ENCODE results near the gene FUT6. TPM values are rescaled to one million over a fixed set of nuclear protein-coding genes. Genes with fewer than 3 reads are reported as not detected.
"Not testable (repeated sequence)": the region's sequence is repeated elsewhere in the genome, so short reads cannot be mapped to it uniquely, and the experiment has no call there.

The FUT6 gene
- total RNA-seq, 1 donor from 2014 or later: not detected

DNA sequence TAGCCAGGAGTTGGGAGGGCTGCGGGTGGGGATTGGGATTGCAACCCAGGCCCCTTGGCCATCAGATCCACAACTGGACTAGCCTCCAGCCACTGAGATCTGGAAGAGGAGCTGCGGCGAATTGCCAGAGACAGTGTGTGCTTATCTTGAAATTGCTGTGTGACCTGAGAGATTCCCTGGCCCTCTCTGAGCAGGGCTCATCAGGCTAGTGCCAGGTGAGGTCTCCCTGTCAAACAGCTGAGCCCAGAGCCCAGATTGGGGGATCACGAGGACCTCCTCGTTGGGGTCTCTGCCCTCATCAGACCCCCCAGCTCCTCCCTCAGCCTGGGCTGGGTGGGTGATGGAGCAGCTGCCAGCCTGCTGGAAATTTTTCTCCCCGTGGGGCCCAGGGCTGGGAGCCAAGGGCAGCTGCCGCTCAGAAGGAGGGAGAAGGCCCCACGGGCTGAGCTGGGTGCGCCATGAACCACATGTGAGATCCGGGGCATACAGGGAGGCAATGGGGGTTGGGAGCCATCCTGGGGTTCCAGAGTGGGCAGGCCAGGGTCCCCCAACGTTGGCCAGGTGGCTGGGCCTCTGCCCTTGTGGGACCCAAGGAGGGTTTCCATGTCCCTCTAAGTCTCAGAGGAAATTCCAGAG lies 23.6 kb upstream of the FUT6 start:
- H3K4me3 Mint-ChIP-seq: no peak overlapping the region
- Histone ChIP-seq H3K79me2 (ENCODE audit: low read depth) (no peaks in the 10 kb centered on the region), H3K36me3 (no peaks in the 10 kb centered on the region), H3F3A (ENCODE audit: low read depth) (no peaks in the 10 kb centered on the region), H2AFZ (replicated peaks) (no peak overlapping the region), H3K4me2 (no peak overlapping the region), H3K4me1 (no peaks in the 10 kb centered on the region), H4K20me1 (ENCODE audit: low read depth) (no peaks in the 10 kb centered on the region), H3K27me3 (no peaks in the 10 kb centered on the region), H3K9me3 (ENCODE audit: low read depth) (no peaks in the 10 kb centered on the region), H3K27ac (no peak overlapping the region), H3K9ac (no peak overlapping the region), H3K4me3 (no peak overlapping the region)
- no peak for TF ChIP-seq EZH2 (IDR thresholded peaks at IDR 0.05)
- TF ChIP-seq, protein P1, sequence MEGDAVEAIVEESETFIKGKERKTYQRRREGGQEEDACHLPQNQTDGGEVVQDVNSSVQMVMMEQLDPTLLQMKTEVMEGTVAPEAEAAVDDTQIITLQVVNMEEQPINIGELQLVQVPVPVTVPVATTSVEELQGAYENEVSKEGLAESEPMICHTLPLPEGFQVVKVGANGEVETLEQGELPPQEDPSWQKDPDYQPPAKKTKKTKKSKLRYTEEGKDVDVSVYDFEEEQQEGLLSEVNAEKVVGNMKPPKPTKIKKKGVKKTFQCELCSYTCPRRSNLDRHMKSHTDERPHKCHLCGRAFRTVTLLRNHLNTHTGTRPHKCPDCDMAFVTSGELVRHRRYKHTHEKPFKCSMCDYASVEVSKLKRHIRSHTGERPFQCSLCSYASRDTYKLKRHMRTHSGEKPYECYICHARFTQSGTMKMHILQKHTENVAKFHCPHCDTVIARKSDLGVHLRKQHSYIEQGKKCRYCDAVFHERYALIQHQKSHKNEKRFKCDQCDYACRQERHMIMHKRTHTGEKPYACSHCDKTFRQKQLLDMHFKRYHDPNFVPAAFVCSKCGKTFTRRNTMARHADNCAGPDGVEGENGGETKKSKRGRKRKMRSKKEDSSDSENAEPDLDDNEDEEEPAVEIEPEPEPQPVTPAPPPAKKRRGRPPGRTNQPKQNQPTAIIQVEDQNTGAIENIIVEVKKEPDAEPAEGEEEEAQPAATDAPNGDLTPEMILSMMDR (IDR thresholded peaks at IDR 0.05): no peak
- TF ChIP-seq EZH2phosphoT487 (IDR thresholded peaks at IDR 0.05): no peak
- no peak for DNase-seq (ENCODE audit: low spot score)
- H3K9me3 Mint-ChIP-seq: no peaks in the 10 kb centered on the region
- no peaks in the 10 kb centered on the region for H3K36me3 Mint-ChIP-seq
- peaks cover 3% of the 10 kb centered on the region for H3K27me3 Mint-ChIP-seq (ENCODE audit: insufficient read depth, low read depth)
- H3K4me1 Mint-ChIP-seq: no peaks in the 10 kb centered on the region
- peak overlapping the region; percentile 29 for H3K27ac Mint-ChIP-seq

DNA sequence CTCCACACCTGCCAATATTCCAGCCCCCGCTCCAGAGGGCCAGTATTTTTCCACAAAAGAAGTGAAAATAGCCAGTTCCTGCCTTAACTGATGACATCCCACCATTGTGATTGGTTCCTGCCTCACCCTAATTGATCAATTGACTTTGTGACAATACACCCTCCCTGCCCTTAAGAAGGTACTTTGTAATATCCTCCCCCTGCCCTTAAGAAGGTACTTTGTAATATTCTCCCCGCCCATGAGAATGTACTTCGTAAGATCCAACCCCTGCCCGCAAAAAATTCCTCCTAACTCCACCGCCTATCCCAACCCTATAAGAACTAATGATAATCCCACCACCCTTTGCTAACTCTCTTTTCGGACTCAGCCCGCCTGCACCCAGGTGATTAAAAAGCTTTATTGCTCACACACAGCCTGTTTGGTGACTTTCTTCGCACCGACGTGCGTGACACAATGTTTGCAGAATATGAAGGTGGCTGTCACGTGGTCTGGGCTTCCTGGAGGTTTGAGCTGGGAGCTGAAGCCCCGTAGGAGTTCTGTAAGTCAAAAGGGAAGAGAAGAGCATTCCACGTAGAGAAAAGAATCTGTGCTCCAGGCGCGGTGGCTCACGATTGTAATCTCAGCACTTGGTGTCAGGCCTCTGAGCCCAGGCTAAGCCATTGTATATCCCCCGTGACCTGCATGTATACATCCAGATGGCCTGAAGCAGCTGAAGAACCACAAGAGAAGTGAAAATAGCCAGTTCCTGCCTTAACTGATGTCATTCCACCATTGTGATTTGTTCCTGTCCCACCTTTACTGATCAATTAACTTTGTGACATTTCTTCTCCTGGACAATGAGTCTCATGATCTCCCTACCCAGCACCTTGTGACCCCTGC lies 17.9 kb upstream of the FUT6 start:
- no peak overlapping the region for H3K4me2 ChIP-seq
- peaks cover 3% of the 10 kb centered on the region for H3K27me3 Mint-ChIP-seq (ENCODE audit: insufficient read depth, low read depth)
- TF ChIP-seq EZH2 (IDR thresholded peaks at IDR 0.05) (no peak), EZH2phosphoT487 (IDR thresholded peaks at IDR 0.05) (no peak)
- TF ChIP-seq, protein P1 (IDR thresholded peaks at IDR 0.05): no peak
- no peaks in the 10 kb centered on the region for H3K79me2 ChIP-seq (ENCODE audit: low read depth)
- H3K27ac ChIP-seq: no peak overlapping the region
- no peak overlapping the region for H3K4me3 Mint-ChIP-seq
- H2AFZ ChIP-seq (replicated peaks): no peak overlapping the region
- peaks cover 29% of the 10 kb centered on the region for H3K4me1 ChIP-seq
- H4K20me1 ChIP-seq (ENCODE audit: low read depth): no peaks in the 10 kb centered on the region
- H3K36me3 ChIP-seq: no peaks in the 10 kb centered on the region
- no peaks in the 10 kb centered on the region for H3K9me3 ChIP-seq (ENCODE audit: low read depth)
- H3F3A ChIP-seq (ENCODE audit: low read depth): no peaks in the 10 kb centered on the region
- no peak overlapping the region for H3K4me3 ChIP-seq
- no peaks in the 10 kb centered on the region for H3K4me1 Mint-ChIP-seq
- no peaks in the 10 kb centered on the region for H3K9me3 Mint-ChIP-seq
- H3K36me3 Mint-ChIP-seq: no peaks in the 10 kb centered on the region
- no peaks in the 10 kb centered on the region for H3K27me3 ChIP-seq
- no peak overlapping the region for H3K9ac ChIP-seq
- DNase-seq (ENCODE audit: low spot score): no peak
- no peak overlapping the region for H3K27ac Mint-ChIP-seq

DNA sequence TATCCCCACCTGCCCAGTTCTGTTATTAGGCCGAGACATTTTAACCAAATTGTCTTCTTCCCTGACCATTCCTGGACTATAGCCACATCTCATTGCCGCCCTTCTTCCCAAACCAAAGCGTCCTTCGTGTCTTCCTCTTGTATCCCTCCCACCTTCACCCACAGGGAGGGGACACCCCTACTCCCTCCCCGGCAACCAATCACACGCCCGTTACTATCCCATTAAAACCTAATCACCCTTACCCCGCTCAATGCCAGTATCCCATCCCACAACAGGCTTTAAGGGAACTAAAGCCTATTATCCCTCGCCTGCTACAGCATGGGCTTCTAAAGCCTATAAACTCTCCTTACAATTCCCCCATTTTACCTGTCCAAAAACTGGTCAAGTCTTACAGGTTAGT lies 15.6 kb upstream of the FUT6 start:
- not testable (repeated sequence) for H4K20me1 ChIP-seq (ENCODE audit: low read depth); H3K27me3 ChIP-seq; H3F3A ChIP-seq (ENCODE audit: low read depth); H3K27me3 Mint-ChIP-seq (ENCODE audit: insufficient read depth, low read depth); H3K9me3 Mint-ChIP-seq; H3K79me2 ChIP-seq (ENCODE audit: low read depth); H3K36me3 Mint-ChIP-seq; H3K4me1 Mint-ChIP-seq; H3K4me3 ChIP-seq; H3K9me3 ChIP-seq (ENCODE audit: low read depth); H3K4me3 Mint-ChIP-seq; H3K9ac ChIP-seq; H2AFZ ChIP-seq (replicated peaks); H3K27ac ChIP-seq; H3K27ac Mint-ChIP-seq; H3K36me3 ChIP-seq
- Histone ChIP-seq H3K4me2 (peak overlapping the region; percentile 45), H3K4me1 (peaks cover 29% of the 10 kb centered on the region)
- DNase-seq (ENCODE audit: low spot score): peak; percentile 68

DNA sequence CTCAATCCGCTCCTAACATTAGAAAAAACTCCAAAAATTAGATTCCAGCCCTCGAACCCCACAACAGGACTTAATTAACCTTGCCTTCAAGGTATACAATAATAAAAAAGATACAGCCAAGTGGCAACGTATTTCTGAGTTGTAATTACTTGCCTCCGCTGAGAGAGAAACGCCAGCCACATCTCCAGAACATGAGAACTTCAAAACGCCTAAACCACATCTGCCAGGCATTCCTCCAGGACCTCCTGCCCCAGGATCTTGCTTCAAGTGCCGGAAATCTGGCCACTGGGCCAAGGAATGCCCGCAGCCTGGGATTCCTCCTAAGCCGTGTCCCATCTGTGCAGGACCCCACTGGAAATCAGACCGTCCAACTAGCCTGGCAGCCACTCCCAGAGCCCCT lies 14.6 kb upstream of the FUT6 start:
- Histone ChIP-seq H3K4me2 (peak overlapping the region; percentile 27), H3K4me1 (peaks cover 29% of the 10 kb centered on the region)
- not testable (repeated sequence) for H3K36me3 ChIP-seq; DNase-seq (ENCODE audit: low spot score); H3K27ac Mint-ChIP-seq; H3K9me3 Mint-ChIP-seq; H3K9me3 ChIP-seq (ENCODE audit: low read depth); H3K27me3 Mint-ChIP-seq (ENCODE audit: insufficient read depth, low read depth); H3K36me3 Mint-ChIP-seq; H3K79me2 ChIP-seq (ENCODE audit: low read depth); H3K9ac ChIP-seq; H3K27ac ChIP-seq; H3K4me1 Mint-ChIP-seq; H3K4me3 Mint-ChIP-seq; H2AFZ ChIP-seq (replicated peaks); H3K27me3 ChIP-seq; H4K20me1 ChIP-seq (ENCODE audit: low read depth); H3K4me3 ChIP-seq; H3F3A ChIP-seq (ENCODE audit: low read depth)
